H1 (cell line): ENCODE measurements around the gene DNER. TPM values are rescaled to one million over a fixed set of nuclear protein-coding genes. Genes with fewer than 3 reads are reported as not detected.

Source experiments
- CTCF ChIA-PET: fragments of 300-600 bp; sonication (Branson Sonifier 250); formaldehyde crosslinking; loops from one replicate; lab custom pipeline; 2021; ENCODE audit not compliant: partially characterized antibody; lab: Charles Lee
- POLR2A ChIA-PET: fragments of 300-600 bp; sonication (Branson Sonifier 250); formaldehyde crosslinking; loops from one replicate; lab custom pipeline; 2021; ENCODE audit warnings: inconsistent platforms; ENCODE audit not compliant: partially characterized antibody; lab: Charles Lee
- DNase-seq, 2 experiments: peaks; one replicate each; pipeline versions ENCODE4 v3.0.0 to v3.0.0-alpha.2; 2010 to 2022; ENCODE audit warnings: low spot score in 2 of 2, low read depth in 1 of 2, mixed read lengths in 1 of 2
- FAIRE-seq: peaks from 2 replicates; lab custom pipeline; 2011; peaks lifted over from hg19 to GRCh38; lab: Jason Lieb, UNC
- H2AFZ ChIP-seq: 2 replicates; pipeline ENCODE4 v1.8.1; 2012; ENCODE audit warnings: low read length, inconsistent platforms
- H2AK5ac ChIP-seq: 2 replicates; pipeline ENCODE4 v1.6.1; 2013; ENCODE audit warnings: low read depth, low read length
- H2BK120ac ChIP-seq: replicated peaks from 2 replicates; pipeline ENCODE3; 2013; ENCODE audit warnings: low read depth, low read length, inconsistent platforms
- H2BK12ac ChIP-seq: 2 replicates; pipeline ENCODE4 v1.6.1; 2013; ENCODE audit warnings: low read depth, low read length
- H2BK15ac ChIP-seq: 2 replicates; pipeline ENCODE4 v1.6.1; 2013; ENCODE audit warnings: low read length
- H2BK20ac ChIP-seq: 2 replicates; pipeline ENCODE4 v1.6.1; 2013; ENCODE audit warnings: low read length
- H2BK5ac ChIP-seq: 2 replicates; pipeline ENCODE4 v1.6.1; 2013; ENCODE audit warnings: low read depth, low read length
- H3K14ac ChIP-seq: 2 replicates; pipeline ENCODE4 v1.6.1; 2013; ENCODE audit warnings: inconsistent platforms; ENCODE audit not compliant: insufficient read length
- H3K18ac ChIP-seq: 2 replicates; pipeline ENCODE4 v1.6.1; 2013; ENCODE audit warnings: low read length; ENCODE audit errors: extremely low read depth
- H3K23ac ChIP-seq: 2 replicates; pipeline ENCODE4 v1.6.1; 2013; ENCODE audit warnings: inconsistent platforms; ENCODE audit not compliant: insufficient read length
- H3K23me2 ChIP-seq: 2 replicates; pipeline ENCODE4 v1.6.1; 2013; ENCODE audit warnings: low read depth, low read length
- H3K27ac ChIP-seq: 2 replicates; pipeline ENCODE4 v1.6.1; 2011; ENCODE audit warnings: low read depth, low read length, inconsistent platforms
- H3K27me3 ChIP-seq, 4 experiments: replicated peaks in 1 of 4; 1 replicate in 1 of 4; 2 replicates in 3 of 4; pipeline versions ENCODE4 v1.6.1 to v1.8.1; 2011 to 2013; ENCODE audit warnings: low read length in 3 of 4, mild to moderate bottlenecking in 3 of 4, inconsistent platforms in 2 of 4, mixed read lengths in 2 of 4, moderate library complexity in 1 of 4; ENCODE audit not compliant: control insufficient read depth in 3 of 4, insufficient read depth in 3 of 4; ENCODE audit errors: extremely low read depth in 1 of 4
- H3K36me3 ChIP-seq, 4 experiments: 2 replicates each; pipeline versions ENCODE4 v1.6.1 to v1.8.1; 2011 to 2013; ENCODE audit warnings: mild to moderate bottlenecking in 4 of 4, low read length in 3 of 4, moderate library complexity in 2 of 4, control low read depth in 1 of 4, inconsistent platforms in 1 of 4; ENCODE audit not compliant: insufficient read depth in 4 of 4, control insufficient read depth in 2 of 4
- H3K4ac ChIP-seq: replicated peaks from 2 replicates; pipeline ENCODE3; 2013; ENCODE audit warnings: low read length, low read depth, mixed read lengths, inconsistent platforms; ENCODE audit not compliant: insufficient read length
- H3K4me1 ChIP-seq, 4 experiments: replicated peaks in 1 of 4; 1 replicate in 1 of 4; 2 replicates in 3 of 4; pipeline versions ENCODE4 v1.6.1 to v1.8.1; 2011 to 2013; ENCODE audit warnings: low read length in 3 of 4, inconsistent platforms in 2 of 4, mixed read lengths in 1 of 4; ENCODE audit not compliant: insufficient read depth in 4 of 4, control insufficient read depth in 3 of 4
- H3K4me2 ChIP-seq, 2 experiments: 2 replicates each; pipeline versions ENCODE4 v1.6.1 to v1.8.1; 2011 to 2013; ENCODE audit warnings: low read depth in 2 of 2, low read length in 2 of 2, control low read depth in 1 of 2, inconsistent platforms in 1 of 2, mild to moderate bottlenecking in 1 of 2; ENCODE audit not compliant: insufficient read depth in 1 of 2
- H3K4me3 ChIP-seq, 4 experiments: fragments of 200-600, 300-600 bp in 1 of 4; sonication (generic), shearing (Covaris generic), sonication (Bioruptor Twin) in 1 of 4; 2 replicates each; pipeline versions ENCODE4 v1.5.1 to v1.8.1; 2011 to 2016; ENCODE audit warnings: low read length in 4 of 4, low read depth in 3 of 4, control low read depth in 2 of 4, inconsistent platforms in 2 of 4, mild to moderate bottlenecking in 2 of 4, mixed read lengths in 1 of 4, moderate library complexity in 1 of 4; ENCODE audit not compliant: insufficient read depth in 2 of 4; ENCODE audit errors: extremely low read depth in 1 of 4
- H3K56ac ChIP-seq: replicated peaks from 2 replicates; pipeline ENCODE3; 2013; ENCODE audit warnings: low read depth, mild to moderate bottlenecking, mixed read lengths, low read length, inconsistent platforms; ENCODE audit not compliant: insufficient read length
- H3K79me1 ChIP-seq: 2 replicates; pipeline ENCODE4 v1.6.1; 2013; ENCODE audit warnings: low read depth, low read length, control low read depth
- H3K79me2 ChIP-seq, 2 experiments: 2 replicates each; pipeline versions ENCODE4 v1.6.1 to v1.8.1; 2012 to 2013; ENCODE audit warnings: low read length in 2 of 2, mild to moderate bottlenecking in 2 of 2, inconsistent platforms in 1 of 2; ENCODE audit not compliant: insufficient read depth in 2 of 2, control insufficient read depth in 1 of 2
- H3K9ac ChIP-seq, 4 experiments: replicated peaks in 1 of 4; 1 replicate in 1 of 4; 2 replicates in 3 of 4; pipeline versions ENCODE4 v1.6.1 to v1.8.1; 2011 to 2013; ENCODE audit warnings: low read depth in 3 of 4, low read length in 3 of 4, control low read depth in 2 of 4, mild to moderate bottlenecking in 2 of 4, moderate library complexity in 2 of 4, inconsistent platforms in 1 of 4; ENCODE audit errors: extremely low read depth in 1 of 4
- H3K9me3 ChIP-seq, 2 experiments: 2 replicates each; pipeline versions ENCODE4 v1.6.1 to v1.8.1; 2012 to 2013; ENCODE audit warnings: mild to moderate bottlenecking in 2 of 2, moderate library complexity in 2 of 2, control low read depth in 1 of 2, inconsistent platforms in 1 of 2, low read depth in 1 of 2, low read length in 1 of 2, mixed read lengths in 1 of 2; ENCODE audit not compliant: insufficient read depth in 2 of 2
- H4K20me1 ChIP-seq, 2 experiments: replicated peaks in 1 of 2; 2 replicates each; pipeline versions ENCODE3 to v1.8.1; 2011 to 2013; ENCODE audit warnings: inconsistent platforms in 2 of 2, low read length in 2 of 2, mild to moderate bottlenecking in 1 of 2; ENCODE audit not compliant: insufficient read depth in 2 of 2, control insufficient read depth in 1 of 2
- H4K5ac ChIP-seq: 2 replicates; pipeline ENCODE4 v1.6.1; 2013; ENCODE audit warnings: low read length, low read depth, mixed read lengths, inconsistent platforms; ENCODE audit not compliant: insufficient read length
- H4K8ac ChIP-seq: 2 replicates; pipeline ENCODE4 v1.8.0; 2013; ENCODE audit warnings: mild to moderate bottlenecking, moderate library complexity, low read length, inconsistent platforms; ENCODE audit not compliant: insufficient read depth; ENCODE audit errors: extremely low read depth
- H4K91ac ChIP-seq: replicated peaks from 2 replicates; pipeline ENCODE3; 2013; ENCODE audit warnings: low read length, mixed read lengths, inconsistent platforms; ENCODE audit not compliant: insufficient read length
- BRCA1 ChIP-seq: IDR thresholded peaks from 2 replicates; pipeline ENCODE4 v1.6.1; 2012; ENCODE audit warnings: low read depth, low read length, improper control_type of control experiment
- CEBPB ChIP-seq: IDR thresholded peaks from 2 replicates; pipeline ENCODE4 v1.6.1; 2012; ENCODE audit warnings: low read depth, low read length
- GABPA ChIP-seq: IDR thresholded peaks from 2 replicates; pipeline ENCODE4 v1.6.1; 2011; ENCODE audit warnings: mild to moderate bottlenecking, low read length, moderate library complexity, borderline replicate concordance; ENCODE audit not compliant: insufficient read depth
- JUND ChIP-seq: IDR thresholded peaks from 2 replicates; pipeline ENCODE4 v1.6.1; 2011; ENCODE audit warnings: mild to moderate bottlenecking, improper control_type of control experiment, low read length
- PHF8 ChIP-seq: fragments of 200-600 bp; sonication (generic); conservative IDR thresholded peaks from 2 replicates; pipeline ENCODE4 v1.7.1; 2012; ENCODE audit warnings: low read depth, mild to moderate bottlenecking, inconsistent platforms, low read length, moderate library complexity
- POU5F1 ChIP-seq: IDR thresholded peaks from 2 replicates; pipeline ENCODE4 v1.6.1; 2011; ENCODE audit warnings: low read depth, mild to moderate bottlenecking, low read length, moderate library complexity
- RXRA ChIP-seq: IDR thresholded peaks from 2 replicates; pipeline ENCODE4 v1.6.1; 2011; ENCODE audit warnings: low read depth, mild to moderate bottlenecking, low read length, moderate library complexity; ENCODE audit not compliant: insufficient read depth
- SIN3A ChIP-seq, 2 experiments: IDR thresholded peaks in 1 of 2; conservative IDR thresholded peaks in 1 of 2; 2 replicates each; pipeline ENCODE4 v1.6.1; 2011 to 2012; ENCODE audit warnings: low read length in 2 of 2, improper control_type of control experiment in 1 of 2, low read depth in 1 of 2, mild to moderate bottlenecking in 1 of 2
- SRF ChIP-seq: IDR thresholded peaks from 2 replicates; pipeline ENCODE4 v1.6.1; 2011; ENCODE audit warnings: mild to moderate bottlenecking, low read depth, low read length, moderate library complexity
- TBP ChIP-seq: IDR thresholded peaks from 2 replicates; pipeline ENCODE4 v1.6.1; 2011; ENCODE audit warnings: low read depth, low read length, improper control_type of control experiment
- TCF12 ChIP-seq: IDR thresholded peaks from 2 replicates; pipeline ENCODE4 v1.6.1; 2011; ENCODE audit warnings: low read depth, mild to moderate bottlenecking, low read length
- YY1 ChIP-seq: IDR thresholded peaks from 2 replicates; pipeline ENCODE4 v1.6.1; 2011; ENCODE audit warnings: low read depth, mild to moderate bottlenecking, low read length
- WGBS, 2 experiments: shearing (Covaris generic) in 1 of 2; methylation state at CpG; one replicate each; pipeline versions ENCODE4 v1.1.6 to v1.1.7; 2013 to 2015; ENCODE audit warnings: low lambda C conversion rate in 2 of 2, mixed read lengths in 2 of 2, inconsistent platforms in 1 of 2, low coverage in 1 of 2, missing lambda C conversion rate in 1 of 2; ENCODE audit not compliant: insufficient replicate concordance in 2 of 2, insufficient coverage in 1 of 2, insufficient read length in 1 of 2; ENCODE audit errors: extremely low coverage in 1 of 2, missing lambda C conversion rate in 1 of 2; 5-methylcytosine and 5-hydroxymethylcytosine counted together
- polyA plus RNA-seq, 7 experiments: library from polyadenylated mRNA; depleted of rRNA in 3 of 7; stranded (reverse) in 5 of 7; unstranded in 2 of 7; fragments of >200 nt in 5 of 7; fragments of 200-250 nt in 2 of 7; gene quantifications; 1 replicate in 5 of 7; 2 replicates in 1 of 7; 4 replicates in 1 of 7; pipeline versions ENCODE4 v1.2.1 to v1.2.3, GENCODE V29; 2011 to 2013; ENCODE audit warnings: missing spikeins in 2 of 7, mixed read lengths in 2 of 7
- total RNA-seq: library from RNA; stranded (reverse); fragmentation: NEBNext Ultra II Directional; extraction: Animal tissue kit (Norgen Biotek cat#: 25700); gene quantifications from 2 replicates; pipeline ENCODE4 v1.2.1, GENCODE V29; 2021
- TF ChIP-seq, protein P1 (sequence below): IDR thresholded peaks from 2 replicates; pipeline ENCODE4 v1.6.1; 2012; ENCODE audit warnings: low read length, inconsistent platforms

DNER gene
- total and polyA plus RNA-seq, 2 of the 8 experiments (the other 6 are each of a cell fraction or from before 2014, with no cell fraction given): 6.8 to 16.3 TPM

DNA sequence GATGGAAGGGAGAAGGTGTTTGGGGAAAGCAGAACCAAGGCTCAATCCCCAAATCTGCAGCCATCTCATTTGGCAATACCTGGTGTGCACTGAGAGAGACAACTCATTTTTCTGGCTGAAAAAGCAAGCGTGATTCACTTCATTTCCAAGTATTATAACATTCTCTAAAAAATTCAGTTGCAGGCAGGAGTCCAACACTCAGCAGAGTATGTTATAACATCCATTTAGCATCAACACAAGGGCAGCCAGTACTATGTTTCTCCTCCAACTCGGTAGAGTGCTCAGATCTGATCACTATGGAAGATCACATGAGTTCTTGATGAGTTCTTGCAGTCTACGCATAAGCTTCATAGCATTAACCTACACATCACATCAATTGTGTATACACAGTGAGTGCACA, 343.8 kb downstream of the DNER start:
- Histone ChIP-seq H4K20me1 (no peaks in the 10 kb centered on the region), H2AK5ac (no peak overlapping the region), H3K23ac (no peak overlapping the region), H4K5ac (no peak overlapping the region), H3K56ac (no peak overlapping the region), H3K9me3 (no peaks in the 10 kb centered on the region; a peak in 1 of 4 replicates), H4K91ac (no peak overlapping the region), H4K8ac (no peak overlapping the region), H2BK120ac (no peak overlapping the region), H3K4me1 (no peaks in the 10 kb centered on the region), H2BK20ac (no peak overlapping the region), H3K27me3 (no peaks in the 10 kb centered on the region), H3K4me3 (no peak overlapping the region), H3K4ac (no peak overlapping the region), H2BK5ac (no peak overlapping the region), H3K36me3 (no peaks in the 10 kb centered on the region; a peak in 2 of 8 replicates), H3K14ac (no peak overlapping the region), H3K18ac (no peak overlapping the region), H2BK12ac (no peak overlapping the region), H3K23me2 (no peaks in the 10 kb centered on the region), H3K9ac (no peak overlapping the region), H2BK15ac (no peak overlapping the region), H3K27ac (no peak overlapping the region), H2AFZ (no peak overlapping the region), H3K4me2 (no peak overlapping the region), H3K79me2 (no peaks in the 10 kb centered on the region), H3K79me1 (no peaks in the 10 kb centered on the region)
- FAIRE-seq (no peak), DNase-seq (no peak)
- TF ChIP-seq CEBPB (no peak), SIN3A (conservative IDR thresholded peaks at IDR 0.05 in 1 of 2, IDR thresholded peaks at IDR 0.05 in 1 of 2; ENCODE audit: low read depth in 1 of 2, low read length in 2 of 2) (no peak), POU5F1 (no peak), GABPA (no peak), YY1 (no peak), BRCA1 (no peak), RXRA (no peak), TCF12 (no peak), TBP (no peak), SRF (no peak), PHF8 (no peak), JUND (no peak)
- TF ChIP-seq, protein P1, sequence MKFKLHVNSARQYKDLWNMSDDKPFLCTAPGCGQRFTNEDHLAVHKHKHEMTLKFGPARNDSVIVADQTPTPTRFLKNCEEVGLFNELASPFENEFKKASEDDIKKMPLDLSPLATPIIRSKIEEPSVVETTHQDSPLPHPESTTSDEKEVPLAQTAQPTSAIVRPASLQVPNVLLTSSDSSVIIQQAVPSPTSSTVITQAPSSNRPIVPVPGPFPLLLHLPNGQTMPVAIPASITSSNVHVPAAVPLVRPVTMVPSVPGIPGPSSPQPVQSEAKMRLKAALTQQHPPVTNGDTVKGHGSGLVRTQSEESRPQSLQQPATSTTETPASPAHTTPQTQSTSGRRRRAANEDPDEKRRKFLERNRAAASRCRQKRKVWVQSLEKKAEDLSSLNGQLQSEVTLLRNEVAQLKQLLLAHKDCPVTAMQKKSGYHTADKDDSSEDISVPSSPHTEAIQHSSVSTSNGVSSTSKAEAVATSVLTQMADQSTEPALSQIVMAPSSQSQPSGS: no peak
- POLR2A ChIA-PET: no interaction called here
- CTCF ChIA-PET: interaction anchor here (0.6 to 0.9 kb wide), 3 partner anchors 10 to 60 kb away, joined by 3 to 4 read pairs (median 4); no protein-coding TSS in a partner anchor
- 83% methylated on average over 3 of the region's 3 CpGs; no CpG with 5 or more reads in 1 of the 2 experiments for WGBS, 2 experiments
